ENCODE data around the gene ZRANB1.

DNA sequence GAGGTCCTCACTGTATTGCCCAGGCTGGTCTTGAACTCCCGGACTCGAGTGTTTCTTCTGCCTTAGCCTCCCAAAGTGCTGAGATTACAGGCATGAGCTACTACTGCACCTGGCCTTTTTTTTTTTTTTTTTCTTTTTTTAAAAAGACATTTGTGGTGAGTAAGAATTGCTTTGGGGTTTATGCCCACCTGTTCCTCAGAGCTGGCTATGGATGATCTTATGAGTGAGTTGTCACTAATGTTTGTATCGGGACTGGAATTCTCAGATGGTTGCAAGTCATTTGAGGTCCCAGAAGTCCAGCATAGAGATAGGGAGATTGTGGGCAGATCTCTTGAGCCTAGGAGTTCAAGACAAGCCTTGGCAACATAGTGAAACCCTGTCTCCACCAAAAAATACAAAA is 35.2 kb downstream of the ZRANB1 start:
- no peak for TF ChIP-seq POLR2AphosphoS5 (IDR thresholded peaks at IDR 0.05; ENCODE audit: low read depth, low read length)
- no peak for TF ChIP-seq POLR2A (IDR thresholded peaks at IDR 0.05; ENCODE audit: low read depth, low read length)
- TF ChIP-seq TAF1 (IDR thresholded peaks at IDR 0.05; ENCODE audit: low read depth, low read length) = no peak
- no peak for TF ChIP-seq SPI1 (IDR thresholded peaks at IDR 0.05; ENCODE audit: low read depth, low read length)
- no peak for TF ChIP-seq PAX5 (IDR thresholded peaks at IDR 0.05; ENCODE audit: insufficient read depth, low read length, severe bottlenecking)
- no peak for TF ChIP-seq POU2F2 (IDR thresholded peaks at IDR 0.05; ENCODE audit: low read depth, low read length)
